HepG2 (cell line): Measurements from ENCODE around the gene CAVIN1. TPM values are rescaled to one million over a fixed set of nuclear protein-coding genes. Genes with fewer than 3 reads are reported as not detected.

Source experiments
- ADNP ChIP-seq: sonication (generic); formaldehyde crosslinking; IDR thresholded peaks from 2 replicates; pipeline ENCODE4 v1.4.0; 2020; ENCODE audit warnings: missing genetic modification reagents
- ARID2 ChIP-seq: sonication (generic); formaldehyde crosslinking; IDR thresholded peaks from 2 replicates; pipeline ENCODE4 v1.8.1; 2022; ENCODE audit warnings: mild to moderate bottlenecking, missing genetic modification reagents, borderline replicate concordance
- CBX1 ChIP-seq: IDR thresholded peaks from one replicate; pipeline ENCODE4 v1.6.1; 2016; ENCODE audit warnings: antibody characterized with exemption, low read depth
- CCDC6 ChIP-seq: sonication (generic); formaldehyde crosslinking; IDR thresholded peaks from 2 replicates; pipeline ENCODE4 v1.8.1; 2022; ENCODE audit warnings: mild to moderate bottlenecking, missing genetic modification reagents, moderate library complexity
- EP300 ChIP-seq, 3 experiments: sonication (generic) in 1 of 3; formaldehyde crosslinking in 1 of 3; IDR thresholded peaks; 2 replicates each; pipeline versions ENCODE4 v1.5.1 to v1.6.1; 2011 to 2020; ENCODE audit warnings: low read depth in 2 of 3, low read length in 2 of 3, borderline replicate concordance in 1 of 3, improper control_type of control experiment in 1 of 3, mild to moderate bottlenecking in 1 of 3, missing genetic modification reagents in 1 of 3, moderate library complexity in 1 of 3
- IRF2 ChIP-seq: IDR thresholded peaks from 2 replicates; pipeline ENCODE4 v1.6.1; 2018; ENCODE audit warnings: missing genetic modification reagents, missing compliant biosample characterization
- PRMT3 ChIP-seq: sonication (generic); formaldehyde crosslinking; IDR thresholded peaks from 2 replicates; pipeline ENCODE4 v1.8.1; 2022; ENCODE audit warnings: low read depth, mild to moderate bottlenecking, moderate library complexity, missing genetic modification reagents, borderline replicate concordance
- SETDB1 ChIP-seq: sonication (generic); formaldehyde crosslinking; IDR thresholded peaks from 2 replicates; pipeline ENCODE4 v1.5.1; 2020; ENCODE audit warnings: missing genetic modification reagents, mild to moderate bottlenecking, borderline replicate concordance
- SPEN ChIP-seq: sonication (generic); formaldehyde crosslinking; IDR thresholded peaks from 2 replicates; pipeline ENCODE4 v1.5.1; 2020; ENCODE audit warnings: low read depth, mild to moderate bottlenecking, missing genetic modification reagents
- STAT6 ChIP-seq: sonication (generic); formaldehyde crosslinking; IDR thresholded peaks from 2 replicates; pipeline ENCODE4 v1.4.0; 2020; ENCODE audit warnings: missing genetic modification reagents, mild to moderate bottlenecking, borderline replicate concordance
- UBTF ChIP-seq: sonication (generic); formaldehyde crosslinking; IDR thresholded peaks from 2 replicates; pipeline ENCODE4 v1.4.0; 2020; ENCODE audit warnings: mild to moderate bottlenecking, missing genetic modification reagents
- ZBTB2 ChIP-seq: sonication (generic); formaldehyde crosslinking; IDR thresholded peaks from 2 replicates; pipeline ENCODE4 v1.8.0; 2022; ENCODE audit warnings: low read depth, missing genetic modification reagents
- ZBTB25 ChIP-seq: IDR thresholded peaks from 2 replicates; pipeline ENCODE4 v1.6.1; 2018; ENCODE audit warnings: missing genetic modification reagents
- ZBTB49 ChIP-seq: sonication (generic); formaldehyde crosslinking; IDR thresholded peaks from 2 replicates; pipeline ENCODE4 v1.4.0; 2020; ENCODE audit warnings: missing genetic modification reagents, borderline replicate concordance
- ZNF367 ChIP-seq: sonication (generic); formaldehyde crosslinking; IDR thresholded peaks from 2 replicates; pipeline ENCODE4 v1.4.0; 2020; ENCODE audit warnings: missing genetic modification reagents, borderline replicate concordance
- ZNF556 ChIP-seq: sonication (generic); formaldehyde crosslinking; IDR thresholded peaks from 2 replicates; pipeline ENCODE4 v1.4.0; 2020; ENCODE audit warnings: mild to moderate bottlenecking, missing genetic modification reagents, borderline replicate concordance
- ZNF572 ChIP-seq: sonication (generic); formaldehyde crosslinking; IDR thresholded peaks from 2 replicates; pipeline ENCODE4 v1.5.1; 2020; ENCODE audit warnings: mild to moderate bottlenecking, missing genetic modification reagents
- polyA plus RNA-seq, 8 experiments: library from polyadenylated mRNA; depleted of rRNA in 3 of 8; stranded (reverse) in 7 of 8; unstranded in 1 of 8; fragments of >200 nt; fragmentation: Illumina TruSeq in 4 of 8; extraction: Trizol in 4 of 8; gene quantifications; 2 replicates each; pipeline versions ENCODE4 v1.2.1 to v1.2.3, GENCODE V29; 2011 to 2016; ENCODE audit warnings: low read depth in 4 of 8, missing spikeins in 1 of 8, mixed read lengths in 1 of 8; ENCODE audit not compliant: insufficient read depth in 1 of 8
- total RNA-seq, 5 experiments: library from RNA; depleted of rRNA; stranded (reverse); fragments of >200 nt; fragmentation: Illumina TruSeq; extraction: Trizol; gene quantifications; 2 replicates each; pipeline ENCODE4 v1.2.3, GENCODE V29; 2016; ENCODE audit warnings: low read depth in 1 of 5

The CAVIN1 gene
- total and polyA plus RNA-seq, 2 of the 13 experiments (the other 11 are each of a cell fraction or from before 2014, with no cell fraction given) = 15.9 to 25.5 TPM

GRCh38 chr17:42388381-42389134, 34.5 kb downstream of the CAVIN1 start, which contains the start of gene STAT3 (continued):
- peak; percentile 100 for TF ChIP-seq ARID2 (CRISPR knock-in tag)
- no peak; the same call in 1 of the 2 replicates for TF ChIP-seq PRMT3 (CRISPR knock-in tag)
- peak; percentile 82 for TF ChIP-seq UBTF
- peak; percentile 97 for TF ChIP-seq STAT6
- TF ChIP-seq SPEN (CRISPR knock-in tag) = peak; percentile 99
- TF ChIP-seq ZBTB2 = peak; percentile 81
- TF ChIP-seq ZNF572 (CRISPR knock-in tag) = 0 out of 2 replicates have a peak, but pooled peaks have one; percentile 67
- peak; percentile 99 for TF ChIP-seq ZBTB25 (CRISPR knock-in tag)
- TF ChIP-seq IRF2 = peak; percentile 99
- TF ChIP-seq CBX1 = peak; percentile 98
- peak; percentile 99 for TF ChIP-seq ZNF556
- peak; percentile 97 to 100; a peak in 3 of 4 replicates for TF ChIP-seq EP300 (IDR thresholded peaks at IDR 0.05; ENCODE audit: low read depth in 2 of 2, low read length in 2 of 2)
- peak; percentile 98 for TF ChIP-seq EP300 (CRISPR knock-in tag; IDR thresholded peaks at IDR 0.05; ENCODE audit: borderline replicate concordance)
- peak; percentile 100 for TF ChIP-seq CCDC6 (CRISPR knock-in tag)
- peak; percentile 74; the same call in 1 of the 2 replicates for TF ChIP-seq ADNP (CRISPR knock-in tag)
- TF ChIP-seq SETDB1 (CRISPR knock-in tag) = no peak
- peak; percentile 100 for TF ChIP-seq ZNF367 (CRISPR knock-in tag)
- TF ChIP-seq ZBTB49 (CRISPR knock-in tag) = peak; percentile 91
